Activated naive CD8-positive, alpha-beta T cell treated with anti-CD3 and anti-CD28 coated beads for 36 hours (primary cell): Measurements from ENCODE around the gene PTCH1. TPM values are rescaled to one million over a fixed set of nuclear protein-coding genes. Genes with fewer than 3 reads are reported as not detected.

Experiments
- DNase-seq: peaks from one replicate; pipeline ENCODE4 v3.0.0; 2021
- H3K27ac Mint-ChIP-seq: one replicate; pipeline ENCODE4 v1.8.0; 2022; ENCODE audit warnings: mild to moderate bottlenecking, moderate library complexity, mixed read lengths
- H3K27me3 Mint-ChIP-seq: one replicate; pipeline ENCODE4 v1.8.0; 2022; ENCODE audit warnings: mild to moderate bottlenecking, mixed read lengths
- H3K36me3 Mint-ChIP-seq: one replicate; pipeline ENCODE4 v1.8.0; 2021; ENCODE audit warnings: mild to moderate bottlenecking, mixed read lengths
- H3K4me1 Mint-ChIP-seq: one replicate; pipeline ENCODE4 v1.8.0; 2021; ENCODE audit warnings: mixed read lengths
- H3K4me3 Mint-ChIP-seq: one replicate; pipeline ENCODE4 v1.8.0; 2022; ENCODE audit warnings: mild to moderate bottlenecking, moderate library complexity, mixed read lengths
- H3K9me3 Mint-ChIP-seq: one replicate; pipeline ENCODE4 v1.8.0; 2022; ENCODE audit warnings: mixed read lengths
- total RNA-seq, 2 experiments: library from RNA; stranded (reverse); gene quantifications; one replicate each; pipeline ENCODE4 v1.2.3, GENCODE V29; 2021

The PTCH1 gene
- total RNA-seq, 2 experiments from 2014 or later = 4.8 to 6.1 TPM

GRCh38 chr9:95433096-95433819 lies 83.5 kb downstream of the PTCH1 start:
- peaks cover 5% of the 10 kb centered on the region for H3K4me1 Mint-ChIP-seq
- no peak overlapping the region for H3K27ac Mint-ChIP-seq
- no peak for DNase-seq

GRCh38 chr9:95431286-95431685 lies 85.5 kb downstream of the PTCH1 start:
- DNase-seq = no peak
- no peak overlapping the region for H3K4me3 Mint-ChIP-seq
- H3K27ac Mint-ChIP-seq = no peak overlapping the region
- H3K9me3 Mint-ChIP-seq = peaks cover 2% of the 10 kb centered on the region
- peaks cover 8% of the 10 kb centered on the region for H3K4me1 Mint-ChIP-seq
- no peaks in the 10 kb centered on the region for H3K27me3 Mint-ChIP-seq
- no peaks in the 10 kb centered on the region for H3K36me3 Mint-ChIP-seq

More at GRCh38 chr9:95433096-95433819, 83.5 kb downstream of the PTCH1 start:
- peaks cover 2% of the 10 kb centered on the region for H3K9me3 Mint-ChIP-seq
- no peaks in the 10 kb centered on the region for H3K36me3 Mint-ChIP-seq
- H3K4me3 Mint-ChIP-seq = no peak overlapping the region
- no peaks in the 10 kb centered on the region for H3K27me3 Mint-ChIP-seq

GRCh38 chr9:95429948-95430620 lies 86.7 kb downstream of the PTCH1 start:
- no peak for DNase-seq
- Mint-ChIP-seq H3K36me3 (no peaks in the 10 kb centered on the region), H3K27me3 (no peaks in the 10 kb centered on the region), H3K9me3 (peaks cover 2% of the 10 kb centered on the region), H3K4me1 (peaks cover 12% of the 10 kb centered on the region), H3K27ac (no peak overlapping the region), H3K4me3 (no peak overlapping the region)

- Mint-ChIP-seq H3K4me1 (peaks cover 10% of the 10 kb centered on the region), H3K9me3 (peaks cover 2% of the 10 kb centered on the region), H3K4me3 (no peak overlapping the region), H3K27me3 (no peaks in the 10 kb centered on the region), H3K36me3 (no peaks in the 10 kb centered on the region), H3K27ac (no peak overlapping the region)
- no peak for DNase-seq
Measured at GRCh38 chr9:95429096-95429495, 87.7 kb downstream of the PTCH1 start.

GRCh38 chr9:95425910-95426551 lies 90.7 kb downstream of the PTCH1 start:
- H3K27me3 Mint-ChIP-seq = no peaks in the 10 kb centered on the region
- peak overlapping the region; percentile 76 for H3K27ac Mint-ChIP-seq
- peaks cover 10% of the 10 kb centered on the region for H3K4me1 Mint-ChIP-seq
- peak overlapping the region; percentile 83 for H3K4me3 Mint-ChIP-seq
- H3K9me3 Mint-ChIP-seq = peaks cover 17% of the 10 kb centered on the region
- peaks cover 20% of the 10 kb centered on the region for H3K36me3 Mint-ChIP-seq
- DNase-seq = no peak

- no peak overlapping the region for H3K27ac Mint-ChIP-seq
- DNase-seq = no peak
- no peaks in the 10 kb centered on the region for H3K27me3 Mint-ChIP-seq
- no peak overlapping the region for H3K4me3 Mint-ChIP-seq
- peaks cover 23% of the 10 kb centered on the region for H3K4me1 Mint-ChIP-seq
- H3K36me3 Mint-ChIP-seq = peaks cover 26% of the 10 kb centered on the region
- H3K9me3 Mint-ChIP-seq = peaks cover 15% of the 10 kb centered on the region
Measured at GRCh38 chr9:95422650-95423049, 94.1 kb downstream of the PTCH1 start.

- H3K4me1 Mint-ChIP-seq = peaks cover 13% of the 10 kb centered on the region
- peaks cover 28% of the 10 kb centered on the region for H3K36me3 Mint-ChIP-seq
- peaks cover 16% of the 10 kb centered on the region for H3K9me3 Mint-ChIP-seq
- DNase-seq = no peak
- no peak overlapping the region for H3K27ac Mint-ChIP-seq
- H3K27me3 Mint-ChIP-seq = peaks cover 3% of the 10 kb centered on the region
- no peak overlapping the region for H3K4me3 Mint-ChIP-seq
Measured at GRCh38 chr9:95420518-95420917, 96.3 kb downstream of the PTCH1 start.

GRCh38 chr9:95419444-95419843 lies 97.3 kb downstream of the PTCH1 start:
- no peak overlapping the region for H3K27ac Mint-ChIP-seq
- DNase-seq = no peak
- H3K27me3 Mint-ChIP-seq = peaks cover 3% of the 10 kb centered on the region
- H3K4me3 Mint-ChIP-seq = no peak overlapping the region
- peaks cover 28% of the 10 kb centered on the region for H3K36me3 Mint-ChIP-seq
- peaks cover 16% of the 10 kb centered on the region for H3K9me3 Mint-ChIP-seq
- peaks cover 13% of the 10 kb centered on the region for H3K4me1 Mint-ChIP-seq

- no peak for DNase-seq
- H3K27ac Mint-ChIP-seq = no peak overlapping the region
- peaks cover 10% of the 10 kb centered on the region for H3K4me1 Mint-ChIP-seq
- peaks cover 2% of the 10 kb centered on the region for H3K36me3 Mint-ChIP-seq
- H3K27me3 Mint-ChIP-seq = peaks cover 3% of the 10 kb centered on the region
- no peak overlapping the region for H3K4me3 Mint-ChIP-seq
- peaks cover 1% of the 10 kb centered on the region for H3K9me3 Mint-ChIP-seq
Measured at GRCh38 chr9:95415158-95415557, 101.6 kb downstream of the PTCH1 start.

GRCh38 chr9:95413793-95414192 lies 103.0 kb downstream of the PTCH1 start:
- no peak for DNase-seq
- peaks cover 1% of the 10 kb centered on the region for H3K9me3 Mint-ChIP-seq
- peaks cover 8% of the 10 kb centered on the region for H3K4me1 Mint-ChIP-seq
- peaks cover 3% of the 10 kb centered on the region for H3K27me3 Mint-ChIP-seq
- H3K36me3 Mint-ChIP-seq = peaks cover 2% of the 10 kb centered on the region
- H3K4me3 Mint-ChIP-seq = no peak overlapping the region
- no peak overlapping the region for H3K27ac Mint-ChIP-seq

GRCh38 chr9:95411054-95411892 lies 105.5 kb downstream of the PTCH1 start:
- H3K4me1 Mint-ChIP-seq = peaks cover 8% of the 10 kb centered on the region
- H3K27ac Mint-ChIP-seq = no peak overlapping the region
- H3K4me3 Mint-ChIP-seq = no peak overlapping the region
- H3K36me3 Mint-ChIP-seq = peaks cover 2% of the 10 kb centered on the region
- H3K27me3 Mint-ChIP-seq = peaks cover 3% of the 10 kb centered on the region
- H3K9me3 Mint-ChIP-seq = no peaks in the 10 kb centered on the region
- DNase-seq = no peak

- no peaks in the 10 kb centered on the region for H3K27me3 Mint-ChIP-seq
- peaks cover 8% of the 10 kb centered on the region for H3K4me1 Mint-ChIP-seq
- H3K4me3 Mint-ChIP-seq = no peak overlapping the region
Measured at GRCh38 chr9:95409650-95410426, 106.9 kb downstream of the PTCH1 start.

GRCh38 chr9:95407524-95407923 lies 109.2 kb downstream of the PTCH1 start:
- H3K36me3 Mint-ChIP-seq = no peaks in the 10 kb centered on the region
- no peak overlapping the region for H3K27ac Mint-ChIP-seq
- H3K4me1 Mint-ChIP-seq = peaks cover 8% of the 10 kb centered on the region
- peaks cover 6% of the 10 kb centered on the region for H3K27me3 Mint-ChIP-seq
- H3K9me3 Mint-ChIP-seq = peaks cover 7% of the 10 kb centered on the region
- no peak for DNase-seq
- H3K4me3 Mint-ChIP-seq = no peak overlapping the region

More at GRCh38 chr9:95409650-95410426, 106.9 kb downstream of the PTCH1 start:
- no peak for DNase-seq
- no peaks in the 10 kb centered on the region for H3K36me3 Mint-ChIP-seq
- no peak overlapping the region for H3K27ac Mint-ChIP-seq
- no peaks in the 10 kb centered on the region for H3K9me3 Mint-ChIP-seq

GRCh38 chr9:95406121-95406520 lies 110.7 kb downstream of the PTCH1 start:
- no peak overlapping the region for H3K4me3 Mint-ChIP-seq
- no peak overlapping the region for H3K27ac Mint-ChIP-seq
- no peaks in the 10 kb centered on the region for H3K36me3 Mint-ChIP-seq
- peaks cover 6% of the 10 kb centered on the region for H3K27me3 Mint-ChIP-seq
- no peak for DNase-seq
- H3K9me3 Mint-ChIP-seq = peaks cover 15% of the 10 kb centered on the region
- peaks cover 8% of the 10 kb centered on the region for H3K4me1 Mint-ChIP-seq
